Spleen (tissue), 7 donors: Measurements from ENCODE around the gene FLRT1.

Experiments used
- CTCF ChIP-seq, 11 experiments: fragments of 200-600 bp in 7 of 11; fragments of 450-650 bp in 4 of 11; sonication (generic) in 4 of 11; IDR thresholded peaks in 8 of 11; conservative IDR thresholded peaks in 3 of 11; 1 replicate in 7 of 11; 2 replicates in 4 of 11; pipeline versions ENCODE4 v1.4.0 to v1.8.0; 2016 to 2021; ENCODE audit warnings: antibody characterized with exemption in 11 of 11, inconsistent platforms in 4 of 11, mild to moderate bottlenecking in 1 of 11
- POLR2A ChIP-seq, 3 donors: fragments of 450-650 bp; IDR thresholded peaks; one replicate each; pipeline ENCODE4 v1.5.1; 2017; ENCODE audit warnings: antibody characterized with exemption in 3 of 3, mild to moderate bottlenecking in 1 of 3
- POLR2AphosphoS5 ChIP-seq, 3 donors: sonication (generic); formaldehyde crosslinking; IDR thresholded peaks; one replicate each; pipeline ENCODE4 v1.5.1; 2017; ENCODE audit warnings: antibody characterized with exemption in 3 of 3
- donor health status: DM: no; HTN: no; CAD: no; lungs with moderate emphysema.
- donor health status: DM: no; HTN: no; CAD: no.
- donor health status: DM: no; HTN: no; CAD: no.

DNA sequence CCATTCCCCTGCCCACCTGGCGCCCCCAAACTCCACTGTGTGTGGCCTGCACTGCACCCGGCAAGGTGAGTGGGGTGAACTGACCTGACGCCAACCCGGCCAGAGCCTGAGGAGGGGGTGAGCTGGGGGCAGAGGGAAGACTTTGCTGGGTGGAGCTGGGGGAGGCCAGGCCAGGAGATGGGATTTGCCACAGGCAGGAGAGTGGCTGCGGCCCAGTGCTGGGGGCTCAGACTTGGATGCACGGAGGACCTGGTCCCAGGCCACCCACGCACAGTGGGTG lies 17.8 kb upstream of the FLRT1 start:
- no peak for TF ChIP-seq CTCF (IDR thresholded peaks at IDR 0.05 in 8 of 11, conservative IDR thresholded peaks at IDR 0.05 in 3 of 11)
- TF ChIP-seq POLR2A (IDR thresholded peaks at IDR 0.05), result no peak
- TF ChIP-seq POLR2AphosphoS5 (IDR thresholded peaks at IDR 0.05), result no peak
